UCSD-AML1 (cell line): ENCODE results near the gene RNU5D-1.
A peak's percentile ranks its signal among the peaks of the same experiment; 100 is the strongest.
"Not testable (repeated sequence)": the region's sequence is repeated elsewhere in the genome, so short reads cannot be mapped to it uniquely, and the experiment has no call there.

Experiments used
- DNase-seq: peaks from one replicate; lab custom pipeline; 2025; ENCODE audit not compliant: unreplicated experiment; lab: John Stamatoyannopoulos, UW

The RNU5D-1 gene

GRCh38 chr1:44700573-44700972 is 30.4 kb downstream of the RNU5D-1 start:
- no peak for DNase-seq

GRCh38 chr1:44699375-44699774 is 31.6 kb downstream of the RNU5D-1 start:
- DNase-seq: not testable (repeated sequence)

- no peak for DNase-seq
These were observed 32.8 kb downstream of the RNU5D-1 start for GRCh38 chr1:44698138-44698537.

GRCh38 chr1:44696789-44697345 is 34.1 kb downstream of the RNU5D-1 start:
- peak; percentile 60 for DNase-seq

GRCh38 chr1:44696101-44696500 is 34.9 kb downstream of the RNU5D-1 start:
- DNase-seq: no peak

- no peak for DNase-seq
These were observed 35.3 kb downstream of the RNU5D-1 start for GRCh38 chr1:44695671-44696070.

GRCh38 chr1:44694863-44695478 is 36.0 kb downstream of the RNU5D-1 start:
- DNase-seq: no peak

GRCh38 chr1:44693900-44694299 is 37.1 kb downstream of the RNU5D-1 start:
- no peak for DNase-seq

- DNase-seq: no peak
These were observed 37.8 kb downstream of the RNU5D-1 start for GRCh38 chr1:44693159-44693558.

- DNase-seq: no peak
These were observed 41.6 kb downstream of the RNU5D-1 start for GRCh38 chr1:44689447-44689765.

- no peak for DNase-seq
These were observed 42.1 kb downstream of the RNU5D-1 start for GRCh38 chr1:44688760-44689446.

GRCh38 chr1:44685881-44686280 is 45.1 kb downstream of the RNU5D-1 start:
- DNase-seq: no peak

GRCh38 chr1:44685218-44685617 is 45.8 kb downstream of the RNU5D-1 start:
- no peak for DNase-seq

- peak; percentile 49 for DNase-seq
These were observed 46.4 kb downstream of the RNU5D-1 start for GRCh38 chr1:44684525-44684924.

- DNase-seq: no peak
These were observed 48.1 kb downstream of the RNU5D-1 start for GRCh38 chr1:44682883-44683265.

- no peak for DNase-seq
These were observed 48.8 kb downstream of the RNU5D-1 start for GRCh38 chr1:44681905-44682882.
